Measurements from ENCODE around the gene ANKRD66.

GRCh38 chr6:46756469-46757213 lies 9.9 kb downstream of the ANKRD66 start:
- TF ChIP-seq EZH2 (IDR thresholded peaks at IDR 0.05; ENCODE audit: insufficient read depth, poor library complexity, severe bottlenecking), result no peak
- no peak for TF ChIP-seq EZH2phosphoT487 (IDR thresholded peaks at IDR 0.05; ENCODE audit: insufficient read depth, low read depth)

Measured in GM23248 (cell line).